Smooth muscle cell (in vitro differentiated cells): ENCODE results near the gene COL11A2. TPM values are rescaled to one million over a fixed set of nuclear protein-coding genes. Genes with fewer than 3 reads are reported as not detected.

Source experiments
- DNase-seq: peaks from one replicate; lab custom pipeline; 2025; ENCODE audit not compliant: unreplicated experiment; lab: John Stamatoyannopoulos, UW
- H2AFZ ChIP-seq: fragments of 200-600 bp; sonication (generic); 2 replicates; pipeline ENCODE4 v1.6.0; 2016; ENCODE audit warnings: antibody characterized with exemption, low read depth, mild to moderate bottlenecking
- H3F3A ChIP-seq: fragments of 200-600 bp; sonication (generic); 2 replicates; pipeline ENCODE4 v1.6.0; 2017; ENCODE audit warnings: antibody characterized with exemption, low read depth
- H3K27ac ChIP-seq: fragments of 200-600 bp; sonication (generic); 2 replicates; pipeline ENCODE4 v1.5.1; 2016; ENCODE audit warnings: low read depth, mild to moderate bottlenecking
- H3K27me3 ChIP-seq: fragments of 200-600 bp; sonication (generic); 2 replicates; pipeline ENCODE4 v1.6.1; 2016; ENCODE audit warnings: low read depth, mild to moderate bottlenecking
- H3K36me3 ChIP-seq: fragments of 200-600 bp; sonication (generic); 2 replicates; pipeline ENCODE4 v1.5.1; 2016; ENCODE audit warnings: low read depth
- H3K4me1 ChIP-seq: fragments of 200-600 bp; sonication (generic); 2 replicates; pipeline ENCODE4 v1.5.1; 2016; ENCODE audit warnings: low read depth
- H3K4me2 ChIP-seq: fragments of 200-600 bp; sonication (generic); 2 replicates; pipeline ENCODE4 v1.6.0; 2016; ENCODE audit warnings: mild to moderate bottlenecking
- H3K4me3 ChIP-seq: fragments of 200-600 bp; sonication (generic); 2 replicates; pipeline ENCODE4 v1.5.1; 2016; ENCODE audit warnings: mild to moderate bottlenecking
- H3K79me2 ChIP-seq: fragments of 200-600 bp; sonication (generic); 2 replicates; pipeline ENCODE4 v1.6.0; 2016; ENCODE audit warnings: low read depth, mild to moderate bottlenecking
- H3K9ac ChIP-seq: fragments of 200-600 bp; sonication (generic); 2 replicates; pipeline ENCODE4 v1.6.0; 2016; ENCODE audit warnings: low read depth
- H3K9me3 ChIP-seq: fragments of 200-600 bp; sonication (generic); replicated peaks from 2 replicates; pipeline ENCODE4 v1.5.1; 2016; ENCODE audit warnings: low read depth
- H4K20me1 ChIP-seq: fragments of 200-600 bp; sonication (generic); 2 replicates; pipeline ENCODE4 v1.6.0; 2016; ENCODE audit warnings: low read depth
- CTCF ChIP-seq: fragments of 200-600 bp; sonication (generic); IDR thresholded peaks from 2 replicates; pipeline ENCODE4 v1.5.1; 2017; ENCODE audit warnings: borderline replicate concordance, mild to moderate bottlenecking, antibody characterized with exemption; ENCODE audit not compliant: insufficient read depth, poor library complexity, severe bottlenecking
- WGBS: methylation state at CpG from one replicate; pipeline ENCODE4 v1.1.7; 2016; ENCODE audit warnings: low lambda C conversion rate; 5-methylcytosine and 5-hydroxymethylcytosine counted together
- polyA plus RNA-seq: library from polyadenylated mRNA; unstranded; fragments of >200 nt; fragmentation: Nextera tagmentation; extraction: Ambion mirVana; gene quantifications from 2 replicates; pipeline ENCODE4 v1.2.1, GENCODE V29; 2016
- total RNA-seq: library from RNA; depleted of rRNA; stranded (reverse); fragments of >200 nt; gene quantifications from 2 replicates; pipeline ENCODE4 v1.2.3, GENCODE V29; 2014

The COL11A2 gene
- total and polyA plus RNA-seq, 2 experiments from 2014 or later: 0.36 to 1.2 TPM

- peaks cover 12% of the 10 kb centered on the region for H3K4me1 ChIP-seq
- 38% methylated on average over 6 of the region's 9 CpGs for WGBS
- no peak for TF ChIP-seq CTCF
- no peak overlapping the region for H3K9ac ChIP-seq
- H3K79me2 ChIP-seq: no peaks in the 10 kb centered on the region
- H3K27me3 ChIP-seq: peaks cover 12% of the 10 kb centered on the region
- H3K4me2 ChIP-seq: peak overlapping the region; percentile 85
- DNase-seq: no peak
- peaks cover 6% of the 10 kb centered on the region for H4K20me1 ChIP-seq
- H3K4me3 ChIP-seq: peak overlapping the region; percentile 54
- no peak overlapping the region for H3K27ac ChIP-seq
- no peaks in the 10 kb centered on the region for H3K9me3 ChIP-seq
- no peaks in the 10 kb centered on the region for H3K36me3 ChIP-seq
- H3F3A ChIP-seq: peaks cover 5% of the 10 kb centered on the region
- H2AFZ ChIP-seq: no peak overlapping the region
These were observed 21.7 kb upstream of the COL11A2 start for GRCh38 chr6:33213989-33214335.

- DNase-seq: no peak
- peaks cover 6% of the 10 kb centered on the region for H4K20me1 ChIP-seq
- H3K36me3 ChIP-seq: no peaks in the 10 kb centered on the region
- no peak overlapping the region for H2AFZ ChIP-seq
- no peak for TF ChIP-seq CTCF
- H3K27me3 ChIP-seq: peaks cover 12% of the 10 kb centered on the region
- peaks cover 7% of the 10 kb centered on the region for H3F3A ChIP-seq
- no peak overlapping the region for H3K27ac ChIP-seq
- H3K4me1 ChIP-seq: peaks cover 15% of the 10 kb centered on the region
- no peaks in the 10 kb centered on the region for H3K9me3 ChIP-seq
- H3K4me2 ChIP-seq: peak overlapping the region; percentile 85
- 4% methylated on average over 26 of the region's 43 CpGs for WGBS
- H3K79me2 ChIP-seq: no peaks in the 10 kb centered on the region
- peak overlapping the region; percentile 54 for H3K4me3 ChIP-seq
- no peak overlapping the region for H3K9ac ChIP-seq
These were observed 21.1 kb upstream of the COL11A2 start for GRCh38 chr6:33213166-33213988.

GRCh38 chr6:33212857-33213165 is 20.5 kb upstream of the COL11A2 start:
- H3K4me3 ChIP-seq: peak overlapping the region; percentile 54
- no peaks in the 10 kb centered on the region for H3K36me3 ChIP-seq
- no peak overlapping the region for H2AFZ ChIP-seq
- no peaks in the 10 kb centered on the region for H3K9me3 ChIP-seq
- H3K9ac ChIP-seq: no peak overlapping the region
- H3K27me3 ChIP-seq: peaks cover 12% of the 10 kb centered on the region
- H3K27ac ChIP-seq: no peak overlapping the region
- peaks cover 6% of the 10 kb centered on the region for H4K20me1 ChIP-seq
- peaks cover 15% of the 10 kb centered on the region for H3K4me1 ChIP-seq
- no peak for DNase-seq
- H3K79me2 ChIP-seq: no peaks in the 10 kb centered on the region
- 6% methylated on average over 6 of the region's 6 CpGs for WGBS
- H3K4me2 ChIP-seq: peak overlapping the region; percentile 85
- no peak for TF ChIP-seq CTCF
- H3F3A ChIP-seq: peaks cover 7% of the 10 kb centered on the region
